ENCODE data around the gene UBL3. TPM values are rescaled to one million over a fixed set of nuclear protein-coding genes. Genes with fewer than 3 reads are reported as not detected.

UBL3 gene
- total RNA-seq, 1 experiment from 2014 or later = 12.0 TPM

DNA sequence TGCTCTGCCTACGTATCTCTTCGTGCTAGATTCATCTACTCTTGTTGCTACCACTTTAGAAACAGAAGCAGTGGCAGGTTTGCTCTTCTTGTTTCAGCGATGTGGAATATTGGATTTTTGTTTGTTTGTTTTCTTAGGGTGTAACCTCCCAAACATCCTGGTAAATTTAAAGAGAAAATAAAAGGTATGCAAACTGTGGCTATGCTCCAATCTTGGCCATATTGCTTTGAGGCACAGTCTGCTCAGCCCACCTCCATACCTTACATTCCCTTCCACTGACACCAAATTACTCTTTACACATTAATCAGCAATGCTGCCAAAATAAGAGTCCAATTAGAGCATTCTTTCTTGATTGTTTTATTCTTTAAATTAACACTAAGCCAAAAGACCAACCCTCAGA is 25.2 kb upstream of the UBL3 start:
- POLR2A ChIA-PET (ENCODE audit: low non-redundant PET) = no interaction called here
- CTCF ChIA-PET = no interaction called here
- intact Hi-C loops (cut with micrococcal nuclease; ENCODE audit: unreplicated experiment) = no loop called here
- Histone ChIP-seq H3K9me3 (ENCODE audit: low read depth, low read length, poor library complexity, severe bottlenecking) (no peaks in the 10 kb centered on the region), H3K36me3 (ENCODE audit: insufficient read depth, low read length, poor library complexity, severe bottlenecking) (no peaks in the 10 kb centered on the region), H3K4me1 (ENCODE audit: insufficient read depth, low read length, poor library complexity, severe bottlenecking) (peaks cover 7% of the 10 kb centered on the region), H3K27me3 (replicated peaks; ENCODE audit: insufficient read depth, low read depth, low read length, poor library complexity) (no peaks in the 10 kb centered on the region), H3K27ac (ENCODE audit: low read depth, low read length, poor library complexity, severe bottlenecking) (no peak overlapping the region), H3K4me3 (ENCODE audit: low read depth, low read length, poor library complexity, severe bottlenecking) (no peak overlapping the region)
- DNase-seq (ENCODE audit: low spot score) = no peak
- no TSS peak for BruUV-seq (replicated peaks)
- TF ChIP-seq, protein P1, sequence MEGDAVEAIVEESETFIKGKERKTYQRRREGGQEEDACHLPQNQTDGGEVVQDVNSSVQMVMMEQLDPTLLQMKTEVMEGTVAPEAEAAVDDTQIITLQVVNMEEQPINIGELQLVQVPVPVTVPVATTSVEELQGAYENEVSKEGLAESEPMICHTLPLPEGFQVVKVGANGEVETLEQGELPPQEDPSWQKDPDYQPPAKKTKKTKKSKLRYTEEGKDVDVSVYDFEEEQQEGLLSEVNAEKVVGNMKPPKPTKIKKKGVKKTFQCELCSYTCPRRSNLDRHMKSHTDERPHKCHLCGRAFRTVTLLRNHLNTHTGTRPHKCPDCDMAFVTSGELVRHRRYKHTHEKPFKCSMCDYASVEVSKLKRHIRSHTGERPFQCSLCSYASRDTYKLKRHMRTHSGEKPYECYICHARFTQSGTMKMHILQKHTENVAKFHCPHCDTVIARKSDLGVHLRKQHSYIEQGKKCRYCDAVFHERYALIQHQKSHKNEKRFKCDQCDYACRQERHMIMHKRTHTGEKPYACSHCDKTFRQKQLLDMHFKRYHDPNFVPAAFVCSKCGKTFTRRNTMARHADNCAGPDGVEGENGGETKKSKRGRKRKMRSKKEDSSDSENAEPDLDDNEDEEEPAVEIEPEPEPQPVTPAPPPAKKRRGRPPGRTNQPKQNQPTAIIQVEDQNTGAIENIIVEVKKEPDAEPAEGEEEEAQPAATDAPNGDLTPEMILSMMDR (conservative IDR thresholded peaks at IDR 0.05; ENCODE audit: low read depth, low read length) = no peak
- TF ChIP-seq EZH2 (IDR thresholded peaks at IDR 0.05; ENCODE audit: borderline replicate concordance, low read depth, low read length, poor library complexity, severe bottlenecking) = no peak

DNA sequence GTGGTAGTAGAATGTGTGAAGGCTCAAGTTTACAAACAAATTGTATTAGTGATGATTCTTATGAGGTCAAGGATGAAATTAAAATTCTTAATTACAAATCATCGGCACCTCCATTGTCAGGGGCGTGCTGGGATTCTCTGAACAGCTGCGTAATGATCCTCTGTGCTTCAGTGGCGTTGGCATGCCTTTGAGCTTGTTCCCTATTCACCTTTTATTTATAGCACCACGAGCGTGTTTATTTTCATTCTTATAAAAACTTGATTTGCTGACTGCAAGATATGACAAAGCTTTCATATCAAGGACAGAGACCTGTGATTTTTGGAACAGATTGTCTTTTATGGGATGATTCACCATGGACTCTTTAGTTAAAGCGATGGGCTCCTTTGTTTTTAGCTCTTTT is 18.2 kb upstream of the UBL3 start:
- no peak for DNase-seq (ENCODE audit: low spot score)
- BruUV-seq (replicated peaks) = no TSS peak
- H3K4me1 ChIP-seq (ENCODE audit: insufficient read depth, low read length, poor library complexity, severe bottlenecking) = no peaks in the 10 kb centered on the region
- H3K36me3 ChIP-seq (ENCODE audit: insufficient read depth, low read length, poor library complexity, severe bottlenecking) = no peaks in the 10 kb centered on the region
- intact Hi-C loops (cut with micrococcal nuclease; ENCODE audit: unreplicated experiment) = no loop called here
- H3K4me3 ChIP-seq (ENCODE audit: low read depth, low read length, poor library complexity, severe bottlenecking) = no peak overlapping the region
- H3K9me3 ChIP-seq (ENCODE audit: low read depth, low read length, poor library complexity, severe bottlenecking) = no peaks in the 10 kb centered on the region
- POLR2A ChIA-PET (ENCODE audit: low non-redundant PET) = no interaction called here
- CTCF ChIA-PET = no interaction called here
- no peak for TF ChIP-seq EZH2 (IDR thresholded peaks at IDR 0.05; ENCODE audit: borderline replicate concordance, low read depth, low read length, poor library complexity, severe bottlenecking)
- TF ChIP-seq, protein P1 (conservative IDR thresholded peaks at IDR 0.05; ENCODE audit: low read depth, low read length) = no peak
- no peak overlapping the region for H3K27ac ChIP-seq (ENCODE audit: low read depth, low read length, poor library complexity, severe bottlenecking)
- peaks cover 5% of the 10 kb centered on the region for H3K27me3 ChIP-seq (replicated peaks; ENCODE audit: insufficient read depth, low read depth, low read length, poor library complexity)

DNA sequence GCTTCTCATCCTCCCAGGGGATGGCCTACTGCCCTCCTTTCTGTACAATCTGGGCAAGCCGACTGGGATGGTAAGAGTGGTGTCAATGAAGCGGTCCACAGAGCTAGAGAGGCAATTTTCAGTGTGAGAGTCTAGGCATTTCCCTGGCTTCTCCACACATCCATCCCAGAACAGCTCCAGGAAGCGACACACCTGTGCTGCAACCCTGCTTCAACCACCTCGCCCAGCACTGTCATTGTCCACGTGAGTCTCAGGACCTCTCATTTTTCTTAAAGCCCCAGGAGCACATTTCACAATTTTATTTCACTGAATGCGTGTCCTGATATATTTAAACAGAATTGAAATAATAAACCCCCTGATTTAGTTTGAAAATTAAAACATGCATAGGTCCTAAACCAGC is 15.5 kb upstream of the UBL3 start:
- BruUV-seq (replicated peaks) = no TSS peak
- H3K4me1 ChIP-seq (ENCODE audit: insufficient read depth, low read length, poor library complexity, severe bottlenecking) = no peaks in the 10 kb centered on the region
- no peak overlapping the region for H3K27ac ChIP-seq (ENCODE audit: low read depth, low read length, poor library complexity, severe bottlenecking)
- intact Hi-C loops (cut with micrococcal nuclease; ENCODE audit: unreplicated experiment) = no loop called here
- H3K36me3 ChIP-seq (ENCODE audit: insufficient read depth, low read length, poor library complexity, severe bottlenecking) = no peaks in the 10 kb centered on the region
- POLR2A ChIA-PET (ENCODE audit: low non-redundant PET) = no interaction called here
- H3K9me3 ChIP-seq (ENCODE audit: low read depth, low read length, poor library complexity, severe bottlenecking) = no peaks in the 10 kb centered on the region
- TF ChIP-seq, protein P1 (conservative IDR thresholded peaks at IDR 0.05; ENCODE audit: low read depth, low read length) = no peak
- no peak for TF ChIP-seq EZH2 (IDR thresholded peaks at IDR 0.05; ENCODE audit: borderline replicate concordance, low read depth, low read length, poor library complexity, severe bottlenecking)
- CTCF ChIA-PET = no interaction called here
- peaks cover 5% of the 10 kb centered on the region for H3K27me3 ChIP-seq (replicated peaks; ENCODE audit: insufficient read depth, low read depth, low read length, poor library complexity)
- DNase-seq (ENCODE audit: low spot score) = no peak
- H3K4me3 ChIP-seq (ENCODE audit: low read depth, low read length, poor library complexity, severe bottlenecking) = no peak overlapping the region

Measured in A673 (cell line).